Retina (tissue), 1 donor: ENCODE measurements around the gene AGPAT2.
A peak's percentile ranks its signal among the peaks of the same experiment; 100 is the strongest.

ENCODE experiments used
- DNase-seq: peaks from one replicate; pipeline ENCODE4 v3.0.0-alpha.2; 2016

AGPAT2 gene

GRCh38 chr9:136659861-136660784 is 27.1 kb downstream of the AGPAT2 start:
- no peak for DNase-seq

GRCh38 chr9:136658849-136659535 is 28.3 kb downstream of the AGPAT2 start:
- DNase-seq = no peak

GRCh38 chr9:136657974-136658848 is 29.0 kb downstream of the AGPAT2 start:
- no peak for DNase-seq

- DNase-seq = no peak
Measured at GRCh38 chr9:136656795-136657611, 30.3 kb downstream of the AGPAT2 start.

GRCh38 chr9:136656183-136656738 is 31.0 kb downstream of the AGPAT2 start:
- no peak for DNase-seq

- no peak for DNase-seq
Measured at GRCh38 chr9:136655536-136656182, 31.6 kb downstream of the AGPAT2 start.

- DNase-seq = no peak
Measured at GRCh38 chr9:136654820-136655535, 32.3 kb downstream of the AGPAT2 start.

- DNase-seq = no peak
Measured at GRCh38 chr9:136653323-136654079, 33.8 kb downstream of the AGPAT2 start.

GRCh38 chr9:136651860-136652259 is 35.4 kb downstream of the AGPAT2 start:
- DNase-seq = no peak

- peak; percentile 64 for DNase-seq
Measured at GRCh38 chr9:136650648-136651047, 36.6 kb downstream of the AGPAT2 start.

GRCh38 chr9:136650021-136650420 is 37.2 kb downstream of the AGPAT2 start:
- no peak for DNase-seq

GRCh38 chr9:136648751-136649150 is 38.5 kb downstream of the AGPAT2 start:
- no peak for DNase-seq

- DNase-seq = no peak
Measured at GRCh38 chr9:136646827-136647711, 40.2 kb downstream of the AGPAT2 start.

- peak; percentile 62 for DNase-seq
Measured at GRCh38 chr9:136645903-136646754, 41.1 kb downstream of the AGPAT2 start.

GRCh38 chr9:136645352-136645902 is 41.8 kb downstream of the AGPAT2 start:
- no peak for DNase-seq

- DNase-seq = peak; percentile 86
Measured at GRCh38 chr9:136644593-136645351, 42.5 kb downstream of the AGPAT2 start.

GRCh38 chr9:136644343-136644592 is 43.0 kb downstream of the AGPAT2 start:
- DNase-seq = no peak
